Stimulated activated CD4-positive, alpha-beta T cell treated with anti-CD3 and anti-CD28 coated beads, TNF-alpha, amount 100 ng/mL, for 4 hours (primary cell): ENCODE measurements around the gene GLYATL3.

Source experiments
- DNase-seq, 3 experiments: peaks; one replicate each; pipeline ENCODE4 v3.0.0-alpha.2; 2020; ENCODE audit warnings: low read depth in 3 of 3

The GLYATL3 gene

DNA sequence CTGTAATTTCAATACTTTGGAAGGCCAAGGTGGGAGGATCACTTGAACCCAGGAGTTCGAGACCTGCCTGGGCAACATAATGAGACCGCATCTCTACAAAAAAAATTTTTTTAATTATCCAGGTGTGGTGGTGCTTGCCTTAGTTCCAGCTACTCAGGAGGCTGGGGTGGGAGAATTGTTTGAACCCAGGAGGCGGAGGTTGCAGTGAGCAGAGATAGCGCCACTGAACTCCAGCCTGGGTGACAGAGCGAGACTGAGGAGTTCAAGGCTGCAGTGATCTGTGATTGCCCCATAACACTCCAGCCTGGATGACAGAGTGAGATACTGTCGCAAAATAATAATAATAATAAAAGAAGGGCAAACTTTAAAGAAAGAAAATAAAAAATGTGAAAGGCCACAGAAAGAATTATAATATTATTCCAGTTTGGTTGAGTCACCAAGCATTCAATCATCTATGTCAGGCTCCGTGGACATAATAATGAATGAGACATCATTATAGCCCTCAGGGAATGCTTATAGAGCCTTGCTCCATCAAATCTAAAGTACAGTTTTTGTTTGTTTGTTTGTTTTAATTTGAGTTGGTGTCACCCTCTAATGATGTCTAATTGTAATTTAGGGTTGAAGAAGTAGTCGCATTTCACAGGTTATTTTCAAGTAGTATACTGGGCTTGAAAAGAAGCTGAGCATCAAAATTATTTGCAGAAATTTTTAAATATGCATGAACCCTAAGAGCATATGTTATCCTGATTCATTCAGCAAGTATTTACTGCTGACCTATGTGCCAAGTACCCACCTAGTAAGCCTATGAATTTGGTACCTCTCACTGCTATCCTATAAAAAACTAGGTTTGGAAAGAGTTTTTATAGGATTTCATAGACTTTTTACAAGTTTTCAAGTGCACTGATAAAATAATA is 15.1 kb downstream of the GLYATL3 start:
- no peak for DNase-seq

- DNase-seq, result no peak
Observed at GRCh38 chr6:49515485-49516146, 15.9 kb downstream of the GLYATL3 start.

GRCh38 chr6:49516147-49516505 is 16.4 kb downstream of the GLYATL3 start:
- no peak for DNase-seq

GRCh38 chr6:49517919-49518318 is 18.2 kb downstream of the GLYATL3 start:
- no peak for DNase-seq

DNA sequence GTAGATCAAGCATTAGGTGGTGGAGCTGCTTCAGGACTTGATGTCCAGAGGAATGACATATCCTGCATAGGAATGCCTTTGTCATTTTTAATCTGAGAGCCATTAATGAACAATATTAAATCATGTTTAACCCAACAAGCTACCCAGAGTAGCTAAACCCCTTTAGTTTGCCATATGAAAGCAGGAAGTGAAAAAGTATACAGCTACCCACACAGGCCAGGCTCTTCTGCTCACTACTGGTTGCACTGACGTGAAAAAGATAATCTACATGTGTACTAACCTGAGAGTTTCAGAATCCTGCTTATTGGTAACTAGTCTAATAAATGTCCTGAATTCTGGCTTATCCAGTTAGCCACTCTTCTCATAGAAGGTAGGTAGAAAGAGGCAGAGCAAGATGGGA is 19.9 kb downstream of the GLYATL3 start:
- DNase-seq, result no peak

GRCh38 chr6:49522710-49523593 is 23.2 kb downstream of the GLYATL3 start:
- DNase-seq, result no peak

DNA sequence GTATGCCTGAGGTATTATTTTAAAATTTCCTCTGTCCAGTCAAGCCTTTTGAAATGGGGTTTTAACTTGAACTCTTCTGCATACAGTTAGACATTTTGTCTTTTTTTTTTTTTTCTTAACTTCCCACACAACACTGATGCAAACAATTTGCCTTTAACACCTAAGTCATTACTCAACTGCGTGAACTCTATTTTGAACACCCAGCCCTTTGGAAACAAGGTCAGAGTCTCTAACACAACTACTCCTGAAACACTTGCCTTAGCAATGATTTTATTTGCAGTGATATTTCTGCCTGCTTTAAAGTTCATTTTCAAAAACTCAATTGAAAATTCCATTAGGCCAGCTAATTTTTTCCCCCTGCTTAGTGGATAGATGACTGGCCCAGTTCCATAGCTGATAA is 24.2 kb downstream of the GLYATL3 start:
- DNase-seq, result no peak

DNA sequence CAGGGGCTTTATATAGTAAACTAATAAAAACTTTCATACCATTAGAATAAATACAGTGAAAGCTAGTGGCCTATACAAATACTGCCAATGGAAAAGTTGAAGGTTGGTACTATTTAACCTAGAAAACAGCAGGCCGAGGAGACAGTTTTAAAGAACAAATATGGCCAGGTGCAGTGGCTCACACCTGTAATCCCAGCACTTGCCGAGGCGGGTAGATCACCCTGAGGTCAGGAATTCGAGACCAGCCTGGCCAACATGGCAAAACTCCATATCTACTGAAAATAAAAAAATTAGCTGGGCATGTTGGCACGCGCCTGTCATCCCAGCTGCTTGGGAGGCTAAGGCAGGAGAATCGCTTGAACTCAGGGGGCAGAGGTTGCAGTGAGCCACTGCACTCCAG is 24.8 kb downstream of the GLYATL3 start:
- DNase-seq, result no peak

GRCh38 chr6:49526598-49526997 is 26.9 kb downstream of the GLYATL3 start:
- no peak for DNase-seq

GRCh38 chr6:49527320-49527719 is 27.6 kb downstream of the GLYATL3 start:
- DNase-seq, result no peak

- no peak for DNase-seq
Observed at GRCh38 chr6:49528571-49528970, 28.8 kb downstream of the GLYATL3 start.

DNA sequence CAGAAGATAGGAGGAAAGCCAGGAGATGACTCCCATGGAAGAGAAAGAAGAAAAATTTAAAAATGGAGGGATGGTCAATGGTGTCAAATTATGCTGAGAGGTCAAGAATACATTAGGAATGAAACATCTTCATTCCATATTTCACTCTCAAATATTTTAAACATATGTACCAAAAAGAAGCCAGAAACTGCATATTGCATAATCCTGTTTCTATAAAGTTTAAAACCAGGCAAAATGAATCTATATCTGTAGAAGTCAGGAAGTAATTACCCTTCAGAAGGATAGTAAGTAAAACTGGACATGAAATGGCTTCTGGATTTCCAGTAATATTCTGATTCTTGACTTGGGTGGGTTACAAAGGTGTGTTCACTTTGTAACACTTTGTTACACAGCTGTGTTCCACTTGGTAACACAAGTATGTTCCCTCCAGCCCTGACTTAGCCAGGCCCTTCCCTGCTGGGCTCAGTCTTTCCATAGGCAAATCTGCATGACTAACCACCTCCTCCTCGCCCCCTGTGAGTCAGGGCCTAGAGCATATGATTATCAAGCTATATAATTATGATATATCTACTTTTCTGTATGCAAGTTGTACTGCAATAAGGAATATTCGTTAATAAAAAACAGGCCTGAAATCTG is 30.5 kb downstream of the GLYATL3 start:
- DNase-seq, result no peak

DNA sequence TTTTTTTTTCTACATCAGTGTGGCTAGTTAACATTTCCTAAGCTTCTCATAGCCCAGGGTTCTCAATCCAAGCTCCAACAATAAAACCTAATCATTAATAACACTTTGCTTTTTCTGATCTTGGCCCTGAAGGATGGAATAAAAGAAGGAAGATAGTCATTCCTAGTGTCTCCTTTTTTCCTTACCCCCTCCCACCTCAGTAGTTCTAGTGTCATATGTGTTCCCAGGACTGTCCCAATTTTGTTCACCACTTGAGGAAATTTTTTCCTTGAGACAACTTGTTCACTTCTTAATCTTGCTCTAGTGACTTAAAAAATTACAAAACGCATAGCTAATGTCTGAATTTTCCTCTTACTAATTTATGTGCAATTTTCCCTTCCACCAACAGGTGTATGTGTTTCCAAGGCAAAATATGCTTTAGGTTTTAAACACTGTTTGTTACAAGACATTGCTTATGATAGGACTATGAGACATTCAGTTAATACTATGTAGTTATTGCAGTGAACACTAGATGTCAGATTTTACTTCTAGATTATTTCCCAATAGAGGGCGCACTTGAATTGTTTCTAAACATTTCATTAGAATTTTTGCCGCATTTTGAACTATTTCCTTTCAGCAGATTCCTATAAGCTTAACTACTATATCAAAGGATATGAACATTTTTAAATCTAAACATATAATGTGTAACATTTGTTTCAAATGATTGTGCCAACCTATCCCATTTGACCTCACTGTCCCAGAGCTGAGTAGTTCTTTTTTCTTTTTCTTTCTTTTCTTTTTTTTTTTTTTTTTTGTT is 32.2 kb downstream of the GLYATL3 start:
- no peak for DNase-seq

GRCh38 chr6:49535795-49536194 is 36.1 kb downstream of the GLYATL3 start:
- no peak for DNase-seq

GRCh38 chr6:49539102-49539501 is 39.4 kb downstream of the GLYATL3 start:
- DNase-seq, result no peak

- DNase-seq, result no peak
Observed at GRCh38 chr6:49540614-49541013, 40.9 kb downstream of the GLYATL3 start.

GRCh38 chr6:49541210-49541724 is 41.5 kb downstream of the GLYATL3 start:
- DNase-seq, result no peak

DNA sequence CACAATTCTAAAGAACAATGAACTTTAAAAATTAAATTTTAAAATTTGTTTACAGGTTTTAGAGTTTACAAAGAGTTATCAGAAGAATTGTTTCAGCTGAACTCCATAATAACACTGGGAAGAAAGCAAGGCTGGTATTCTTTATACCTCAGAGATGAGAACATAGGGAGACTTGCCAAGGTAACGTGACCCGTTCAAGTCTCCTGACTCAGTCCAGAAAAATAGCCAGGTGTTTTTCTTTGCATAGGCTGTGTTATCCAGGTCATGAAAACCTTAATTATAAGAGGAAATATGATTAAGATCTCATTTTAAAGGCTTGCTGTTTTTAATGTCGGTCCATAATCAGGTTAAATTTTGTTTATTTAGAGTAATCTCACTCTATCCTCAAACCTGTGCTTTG is 42.2 kb downstream of the GLYATL3 start:
- no peak for DNase-seq

GRCh38 chr6:49543087-49543858 is 43.5 kb downstream of the GLYATL3 start:
- DNase-seq, result no peak

DNA sequence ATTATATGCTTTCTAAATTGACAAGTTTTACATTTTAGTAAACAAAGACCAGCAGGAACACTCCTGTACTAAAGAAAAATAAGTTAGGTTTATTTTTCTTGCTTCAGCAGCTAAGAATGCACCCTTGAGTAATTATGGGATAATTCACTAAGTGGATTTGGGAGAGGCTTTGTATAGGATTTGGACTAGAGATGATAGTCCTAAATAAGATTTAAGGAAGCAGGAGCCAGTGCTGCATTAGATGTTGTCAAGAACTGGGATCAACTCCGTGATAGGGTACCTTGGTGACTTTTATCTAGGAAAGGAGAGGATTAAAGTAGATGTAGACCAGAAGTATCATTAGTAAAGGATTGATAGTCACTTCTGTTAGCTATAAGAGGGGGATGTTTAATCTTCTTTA is 46.6 kb downstream of the GLYATL3 start:
- DNase-seq, result no peak
